HCT116 (cell line): Measurements from ENCODE around the gene CCDC184. TPM values are rescaled to one million over a fixed set of nuclear protein-coding genes. Genes with fewer than 3 reads are reported as not detected.

Experiments
- ATAC-seq: fragments of 200-7000 bp; cut with Tn5 transposase; 2 replicates; pipeline ENCODE4 v1.9.1; 2020; ENCODE audit warnings: mild to moderate bottlenecking, moderate library complexity
- BruUV-seq: library from RNA; stranded (reverse); fragments of 400-500 nt; replicated peaks from 2 replicates; lab custom pipeline; 2021; lab: Mats Ljungman, UMichigan
- CTCF ChIA-PET: fragments of 300-600 bp; sonication (Branson Sonifier 250); formaldehyde crosslinking; loops from one replicate; lab custom pipeline; 2021; ENCODE audit warnings: antibody characterized with exemption; lab: Charles Lee
- POLR2A ChIA-PET: fragments of 300-600, 350-600 bp; sonication (Branson Sonifier 250); formaldehyde crosslinking; loops from one replicate; lab custom pipeline; 2021; ENCODE audit warnings: antibody characterized with exemption; lab: Charles Lee
- RAD21 ChIA-PET, 2 experiments: fragments of 300-600 bp; sonication (Branson Sonifier 250); formaldehyde crosslinking; loops; one replicate each; lab custom pipeline; 2023; ENCODE audit warnings: low total read pairs in 2 of 2; ENCODE audit not compliant: uncharacterized antibody in 2 of 2, unreplicated experiment in 2 of 2, low non-redundant PET in 1 of 2; lab: Charles Lee
- DNase-seq: peaks from one replicate; pipeline ENCODE4 v3.0.0-alpha.2; 2010; ENCODE audit warnings: low read depth, low spot score
- H2AFZ ChIP-seq: fragments of 200-600 bp; shearing (Covaris generic), sonication (generic); 2 replicates; pipeline ENCODE4 v1.6.1; 2017; ENCODE audit warnings: low read depth, mixed run types, mixed read lengths, antibody characterized with exemption, low read length; ENCODE audit not compliant: poor library complexity, severe bottlenecking
- H3K27ac ChIP-seq: 2 replicates; pipeline ENCODE4 v1.5.1; 2012; ENCODE audit warnings: low read depth, low read length
- H3K27me3 ChIP-seq: fragments of 200-600 bp; sonication (generic); 2 replicates; pipeline ENCODE4 v1.6.1; 2016; ENCODE audit warnings: mixed run types, low read length, mixed read lengths; ENCODE audit not compliant: insufficient read depth
- H3K36me3 ChIP-seq, 2 experiments: fragments of 200-500 bp in 1 of 2; fragments of 200-600 bp in 1 of 2; sonication (Bioruptor generic) in 1 of 2; sonication (generic) in 1 of 2; 2 replicates each; pipeline versions ENCODE4 v1.5.1 to v1.6.1; 2014 to 2016; ENCODE audit warnings: low read length in 2 of 2, inconsistent platforms in 1 of 2, mixed read lengths in 1 of 2, mixed run types in 1 of 2; ENCODE audit not compliant: insufficient read depth in 2 of 2, control insufficient read depth in 1 of 2
- H3K4me1 ChIP-seq, 2 experiments: fragments of 200-600 bp in 1 of 2; sonication (generic) in 1 of 2; 2 replicates each; pipeline versions ENCODE4 v1.5.1 to v1.6.1; 2012 to 2017; ENCODE audit warnings: low read length in 2 of 2, inconsistent platforms in 1 of 2, mild to moderate bottlenecking in 1 of 2, mixed read lengths in 1 of 2, mixed run types in 1 of 2, moderate library complexity in 1 of 2; ENCODE audit not compliant: insufficient read depth in 2 of 2, control insufficient read depth in 1 of 2
- H3K4me2 ChIP-seq: fragments of 200-600 bp; sonication (generic); 2 replicates; pipeline ENCODE4 v1.6.1; 2017; ENCODE audit warnings: mixed run types, low read length, mixed read lengths
- H3K4me3 ChIP-seq, 2 experiments: fragments of 200-600 bp in 1 of 2; sonication (generic) in 1 of 2; replicated peaks in 1 of 2; 2 replicates each; pipeline ENCODE4 v1.5.1; 2011 to 2016; ENCODE audit warnings: low read length in 2 of 2, control low read depth in 1 of 2, low read depth in 1 of 2, mild to moderate bottlenecking in 1 of 2, mixed read lengths in 1 of 2, mixed run types in 1 of 2
- H3K79me2 ChIP-seq: fragments of 200-600 bp; sonication (generic); 2 replicates; pipeline ENCODE4 v1.6.1; 2017; ENCODE audit warnings: mild to moderate bottlenecking, mixed run types, low read length, moderate library complexity, mixed read lengths; ENCODE audit not compliant: insufficient read depth
- H3K9ac ChIP-seq: fragments of 200-600 bp; sonication (generic); 2 replicates; pipeline ENCODE4 v1.6.1; 2016; ENCODE audit warnings: low read length, mixed read lengths
- H3K9me2 ChIP-seq: fragments of 200-600 bp; sonication (generic), shearing (Covaris generic); 2 replicates; pipeline ENCODE4 v1.6.1; 2017; ENCODE audit warnings: mixed run types, mild to moderate bottlenecking, moderate library complexity; ENCODE audit not compliant: insufficient read depth
- H3K9me3 ChIP-seq, 2 experiments: fragments of 200-500 bp in 1 of 2; fragments of 200-600 bp in 1 of 2; sonication (Bioruptor generic) in 1 of 2; sonication (generic) in 1 of 2; 2 replicates each; pipeline ENCODE4 v1.6.1; 2014 to 2017; ENCODE audit warnings: low read length in 2 of 2, mixed read lengths in 2 of 2, inconsistent platforms in 1 of 2, low read depth in 1 of 2, mild to moderate bottlenecking in 1 of 2, mixed run types in 1 of 2, moderate library complexity in 1 of 2; ENCODE audit not compliant: control insufficient read depth in 1 of 2, insufficient read depth in 1 of 2
- H4K20me1 ChIP-seq: fragments of 200-600 bp; sonication (generic), shearing (Covaris generic); 2 replicates; pipeline ENCODE4 v1.6.1; 2017; ENCODE audit warnings: mixed run types, mild to moderate bottlenecking, moderate library complexity; ENCODE audit not compliant: insufficient read depth
- CBX3 ChIP-seq: IDR thresholded peaks from 2 replicates; pipeline ENCODE4 v1.6.1; 2012; ENCODE audit warnings: low read depth
- CEBPB ChIP-seq: IDR thresholded peaks from 2 replicates; pipeline ENCODE4 v1.6.1; 2012; ENCODE audit warnings: low read depth
- EGR1 ChIP-seq: IDR thresholded peaks from 2 replicates; pipeline ENCODE4 v1.6.1; 2012; ENCODE audit warnings: low read depth
- ELF1 ChIP-seq: IDR thresholded peaks from 2 replicates; pipeline ENCODE4 v1.6.1; 2012; ENCODE audit warnings: low read depth, borderline replicate concordance
- EZH2phosphoT487 ChIP-seq: fragments of 200-600 bp; IDR thresholded peaks from 2 replicates; pipeline ENCODE4 v1.6.1; 2018; ENCODE audit warnings: antibody characterized with exemption, borderline replicate concordance
- FOSL1 ChIP-seq: IDR thresholded peaks from 2 replicates; pipeline ENCODE4 v1.6.1; 2012; ENCODE audit warnings: low read depth
- JUND ChIP-seq: IDR thresholded peaks from 2 replicates; pipeline ENCODE4 v1.6.1; 2012
- RAD21 ChIP-seq: IDR thresholded peaks from 2 replicates; pipeline ENCODE4 v1.6.1; 2012; ENCODE audit warnings: low read depth, mild to moderate bottlenecking
- SIN3A ChIP-seq: IDR thresholded peaks from 2 replicates; pipeline ENCODE4 v1.6.1; 2012; ENCODE audit warnings: low read depth
- SP1 ChIP-seq: IDR thresholded peaks from 2 replicates; pipeline ENCODE4 v1.6.1; 2012; ENCODE audit warnings: low read depth
- SRF ChIP-seq: IDR thresholded peaks from 2 replicates; pipeline ENCODE4 v1.6.1; 2012; ENCODE audit warnings: low read depth
- intact Hi-C: fragments of 100-400 bp; cut with micrococcal nuclease; formaldehyde crosslinking; loops from 2 replicates; pipeline ENCODE4 v1.10.0; 2022
- total RNA-seq: library from RNA; stranded (reverse); gene quantifications from one replicate; pipeline ENCODE4 v1.2.1, GENCODE V29; 2021; ENCODE audit not compliant: unreplicated experiment

Gene CCDC184
- total RNA-seq, 1 experiment from 2014 or later = 0.34 TPM

DNA sequence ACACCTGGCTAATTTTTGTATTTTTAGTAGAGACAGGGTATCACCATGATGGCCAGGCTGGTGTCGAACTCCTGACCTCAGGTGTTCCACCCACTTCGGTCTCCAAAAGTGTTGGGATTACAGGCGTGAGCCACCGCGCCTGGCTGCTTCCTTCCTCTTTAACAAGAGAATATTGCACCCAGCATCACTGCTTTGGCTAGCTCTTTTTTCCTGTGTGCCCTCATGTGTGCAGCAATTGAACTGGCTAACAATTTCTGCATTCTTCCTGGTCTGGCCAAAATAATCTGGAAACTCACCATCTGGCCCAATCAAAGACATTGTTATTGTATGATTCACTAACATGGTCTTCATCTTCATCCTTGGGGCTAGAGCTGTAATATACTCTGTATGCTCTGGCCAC, 23.4 kb upstream of the CCDC184 start:
- CTCF ChIA-PET = interaction anchor here (1.0 kb wide), 1 partner anchor 255 kb away, joined by 4 read pairs; the partner anchor contains the start of gene VDR
- H4K20me1 ChIP-seq = no peaks in the 10 kb centered on the region
- no peaks in the 10 kb centered on the region for H3K27me3 ChIP-seq
- ATAC-seq = no peak
- POLR2A ChIA-PET = no interaction called here
- H3K36me3 ChIP-seq = no peaks in the 10 kb centered on the region
- RAD21 ChIA-PET = no interaction called here
- DNase-seq = no peak
- H3K4me2 ChIP-seq = no peak overlapping the region
- no peak overlapping the region for H3K27ac ChIP-seq
- H3K9me3 ChIP-seq = no peaks in the 10 kb centered on the region
- 0 out of 2 replicates have a peak, but pooled peaks cover 4% of the 10 kb centered on the region for H3K79me2 ChIP-seq
- H3K9me2 ChIP-seq = no peaks in the 10 kb centered on the region
- peaks cover 8% of the 10 kb centered on the region in 2 experiments for H3K4me1 ChIP-seq
- H2AFZ ChIP-seq = no peak overlapping the region
- no peak overlapping the region for H3K4me3 ChIP-seq
- intact Hi-C loops = loop anchor here (10.0 kb wide), 2 partner anchors 215 to 445 kb away; no protein-coding TSS in a partner anchor
- no peak for TF ChIP-seq SIN3A
- no peak for TF ChIP-seq EZH2phosphoT487
- TF ChIP-seq FOSL1 = no peak
- TF ChIP-seq ELF1 = no peak
- BruUV-seq = no TSS peak
- no peak overlapping the region for H3K9ac ChIP-seq

DNA sequence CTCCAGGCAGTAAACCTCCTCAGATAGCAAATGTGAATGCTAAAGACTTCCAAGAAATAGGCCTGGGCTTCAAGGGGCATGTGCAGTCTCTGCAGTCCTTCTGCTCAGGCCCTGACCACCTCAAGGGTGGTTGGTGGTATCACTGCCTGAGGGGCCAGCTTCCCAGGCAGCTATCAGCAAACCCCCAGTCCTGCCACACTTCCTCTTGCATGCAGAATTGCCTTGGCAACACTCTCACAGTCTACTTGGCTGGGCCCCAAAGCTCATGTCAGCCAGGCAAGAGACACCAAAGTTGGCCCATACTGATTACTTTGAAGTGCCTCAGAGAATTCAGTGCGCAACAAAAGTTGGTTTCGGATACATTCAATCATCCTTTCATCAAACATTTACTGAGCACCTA, 22.6 kb upstream of the CCDC184 start:
- no peaks in the 10 kb centered on the region for H3K36me3 ChIP-seq
- BruUV-seq = no TSS peak
- TF ChIP-seq EGR1 (no peak), JUND (no peak), SRF (no peak), SP1 (no peak), FOSL1 (no peak), CEBPB (no peak), RAD21 (no peak), CBX3 (no peak)
- no peak overlapping the region for H3K27ac ChIP-seq
- RAD21 ChIA-PET = no interaction called here
- no peaks in the 10 kb centered on the region for H4K20me1 ChIP-seq
- H2AFZ ChIP-seq = no peak overlapping the region
- H3K79me2 ChIP-seq = 0 out of 2 replicates have a peak, but pooled peaks cover 4% of the 10 kb centered on the region
- no peak overlapping the region for H3K9ac ChIP-seq
- H3K4me2 ChIP-seq = no peak overlapping the region
- DNase-seq (no peak), ATAC-seq (no peak)
- peaks cover 8% of the 10 kb centered on the region in 2 experiments for H3K4me1 ChIP-seq
- CTCF ChIA-PET = interaction anchor here (1.0 kb wide), 1 partner anchor 256 kb away, joined by 4 read pairs; the partner anchor contains the start of gene VDR
- intact Hi-C loops = loop anchor here (10.0 kb wide), 2 partner anchors 216 to 446 kb away; no protein-coding TSS in a partner anchor
- H3K4me3 ChIP-seq = no peak overlapping the region
- no peaks in the 10 kb centered on the region for H3K9me3 ChIP-seq
- H3K27me3 ChIP-seq = no peaks in the 10 kb centered on the region
- no peaks in the 10 kb centered on the region for H3K9me2 ChIP-seq
- POLR2A ChIA-PET = no interaction called here
